Muscle of leg (tissue), 11 donors: Measurements from ENCODE around the gene VEGFA. TPM values are rescaled to one million over a fixed set of nuclear protein-coding genes. Genes with fewer than 3 reads are reported as not detected.
A peak's percentile ranks its signal among the peaks of the same experiment; 100 is the strongest.

Source experiments
- DNase-seq: peaks from one replicate; pipeline ENCODE4 v3.0.0; 2013
- H3K27ac ChIP-seq: one replicate; pipeline ENCODE4 v1.5.1; 2013; ENCODE audit warnings: mild to moderate bottlenecking, low read length, control low read depth
- H3K27me3 ChIP-seq: one replicate; pipeline ENCODE4 v1.6.1; 2013; ENCODE audit warnings: low read length; ENCODE audit not compliant: control insufficient read depth, insufficient read depth
- H3K36me3 ChIP-seq: one replicate; pipeline ENCODE4 v1.6.1; 2013; ENCODE audit warnings: low read length; ENCODE audit not compliant: control insufficient read depth, insufficient read depth
- H3K4me1 ChIP-seq: one replicate; pipeline ENCODE4 v1.6.1; 2013; ENCODE audit warnings: low read length; ENCODE audit not compliant: control insufficient read depth, insufficient read depth
- H3K4me3 ChIP-seq: one replicate; pipeline ENCODE4 v1.5.1; 2013; ENCODE audit warnings: low read length, control low read depth
- H3K9me3 ChIP-seq: replicated peaks from 2 replicates; pipeline ENCODE4 v1.6.1; 2013; ENCODE audit warnings: low read depth, low read length; ENCODE audit not compliant: control insufficient read depth
- WGBS: methylation state at CpG from one replicate; pipeline ENCODE4 v1.1.5; 2013; ENCODE audit warnings: missing lambda C conversion rate; ENCODE audit not compliant: insufficient coverage; 5-methylcytosine and 5-hydroxymethylcytosine counted together
- polyA plus RNA-seq, 8 donors: library from polyadenylated mRNA; unstranded; fragments of 120-200 nt; gene quantifications; one replicate each; pipeline versions ENCODE4 v1.2.1 to v1.2.3, GENCODE V29; 2013; ENCODE audit warnings: inconsistent platforms in 1 of 8, low replicate concordance in 1 of 8; ENCODE audit not compliant: insufficient read length in 8 of 8, insufficient read depth in 1 of 8
- total RNA-seq: library from RNA; stranded (reverse); fragments of 120-200 nt; gene quantifications from one replicate; pipeline ENCODE4 v1.2.4, GENCODE V29; 2013

The VEGFA gene
- total and polyA plus RNA-seq, 9 donors, result 59.4 to 89.9 (median 70.1) TPM

DNA sequence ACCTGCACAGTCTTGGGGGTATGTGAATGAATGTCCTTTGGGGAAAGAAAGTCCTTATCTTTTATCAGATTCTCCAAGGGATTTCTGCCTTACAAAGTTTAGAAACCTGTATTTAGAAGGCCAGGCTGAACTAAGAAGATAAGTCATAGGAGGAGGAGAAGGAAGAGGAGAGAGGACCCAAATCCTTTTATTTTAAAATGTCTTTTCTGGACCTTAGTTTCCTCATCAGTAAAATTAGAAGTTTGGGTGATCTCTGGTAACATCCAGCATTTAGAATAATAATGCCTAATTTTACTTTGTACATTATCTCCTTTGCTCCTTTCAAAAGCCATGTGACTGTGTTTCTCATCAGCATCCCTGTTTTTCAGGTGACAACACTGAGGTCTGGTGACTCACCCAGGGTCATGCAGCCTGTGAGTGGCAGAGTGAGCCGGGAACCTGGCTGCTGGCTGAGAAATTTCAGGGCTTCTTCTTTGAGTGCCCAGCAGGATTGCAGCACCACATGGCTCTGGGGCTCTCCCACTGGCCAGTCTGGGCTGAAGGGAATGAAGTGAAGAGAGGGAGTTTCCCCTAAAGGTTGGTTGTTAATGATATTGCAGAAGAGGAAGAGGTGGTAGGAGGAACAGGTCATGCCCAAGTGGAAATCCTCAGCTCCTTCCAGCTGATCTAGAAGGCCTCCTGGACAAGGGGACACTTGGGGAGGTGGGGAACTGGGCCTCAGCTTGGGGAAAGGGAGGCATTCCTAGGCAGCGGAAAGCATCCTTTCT is 34.0 kb downstream of the VEGFA start:
- no peak for DNase-seq
- Histone ChIP-seq H3K4me1 (peaks cover 15% of the 10 kb centered on the region), H3K27me3 (no peaks in the 10 kb centered on the region), H3K9me3 (no peaks in the 10 kb centered on the region), H3K36me3 (no peaks in the 10 kb centered on the region), H3K27ac (no peak overlapping the region), H3K4me3 (no peak overlapping the region)
- 43% methylated on average over 1 of the region's 2 CpGs for WGBS

DNA sequence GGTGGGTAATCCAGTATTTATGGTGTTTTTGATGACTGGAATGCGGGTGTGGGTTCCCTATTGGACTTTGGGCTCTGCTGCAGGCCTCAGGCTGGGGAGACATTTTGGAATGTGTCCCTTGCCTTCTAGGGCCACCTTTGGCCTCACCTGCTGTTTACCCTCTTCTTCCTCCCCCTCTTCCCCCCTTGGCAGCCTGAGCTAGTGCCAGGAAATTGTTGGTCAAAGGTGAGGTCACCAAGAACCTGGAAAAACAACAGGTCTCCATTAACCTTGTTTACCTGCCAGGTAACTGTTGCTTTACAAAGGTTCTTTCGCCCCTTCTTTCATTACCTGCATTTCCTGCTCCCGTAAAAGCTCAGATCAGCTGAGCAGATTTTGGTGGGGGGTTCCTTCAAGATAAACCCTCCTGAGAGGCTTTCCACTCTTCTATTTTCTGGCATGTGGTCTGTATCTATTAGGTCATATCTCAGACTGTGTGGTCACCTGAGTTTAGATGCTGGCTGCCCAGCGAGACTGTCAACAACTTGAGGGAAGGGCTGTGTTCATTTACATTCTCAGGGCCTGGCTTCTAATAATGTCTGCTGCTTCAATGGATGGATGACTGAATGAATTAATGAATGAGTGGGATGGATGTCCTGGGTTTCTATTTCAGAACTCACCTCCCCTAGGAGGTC is 34.7 kb downstream of the VEGFA start:
- WGBS, result no CpG with 5 or more reads among the region's 4 CpGs
- H3K4me3 ChIP-seq, result no peak overlapping the region
- no peak for DNase-seq
- H3K27ac ChIP-seq, result no peak overlapping the region
- peaks cover 15% of the 10 kb centered on the region for H3K4me1 ChIP-seq
- no peaks in the 10 kb centered on the region for H3K9me3 ChIP-seq
- H3K36me3 ChIP-seq, result no peaks in the 10 kb centered on the region
- no peaks in the 10 kb centered on the region for H3K27me3 ChIP-seq

DNA sequence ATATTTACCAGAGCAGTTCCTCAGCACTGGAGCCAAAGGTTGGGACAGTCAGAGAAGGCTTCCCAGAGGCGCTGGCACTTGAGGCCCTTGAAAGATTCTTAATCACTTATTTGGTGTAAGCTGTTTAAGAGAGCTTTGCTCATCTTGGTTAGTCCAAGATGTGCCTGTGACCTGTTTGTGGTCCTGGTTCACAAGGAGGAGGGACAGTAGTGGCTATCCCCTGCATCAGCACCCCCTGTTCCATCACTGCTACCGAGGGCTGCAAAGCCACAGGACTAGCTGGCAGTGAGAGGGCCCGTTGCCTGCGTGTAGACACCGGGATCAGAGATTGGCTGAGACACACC is 35.7 kb downstream of the VEGFA start:
- H3K9me3 ChIP-seq, result no peaks in the 10 kb centered on the region
- H3K36me3 ChIP-seq, result no peaks in the 10 kb centered on the region
- no peak for DNase-seq
- H3K4me3 ChIP-seq, result no peak overlapping the region
- WGBS, result 77% methylated on average over 4 of the region's 5 CpGs
- peaks cover 15% of the 10 kb centered on the region for H3K4me1 ChIP-seq
- no peaks in the 10 kb centered on the region for H3K27me3 ChIP-seq
- H3K27ac ChIP-seq, result no peak overlapping the region

- Histone ChIP-seq H3K4me3 (no peak overlapping the region), H3K27me3 (no peaks in the 10 kb centered on the region), H3K27ac (no peak overlapping the region), H3K9me3 (no peaks in the 10 kb centered on the region), H3K4me1 (peaks cover 15% of the 10 kb centered on the region), H3K36me3 (no peaks in the 10 kb centered on the region)
- WGBS, result 68% methylated on average over 4 of the region's 9 CpGs
- no peak for DNase-seq
Measured at GRCh38 chr6:43806043-43806757, 36.2 kb downstream of the VEGFA start.

- Histone ChIP-seq H3K9me3 (no peaks in the 10 kb centered on the region), H3K4me3 (no peak overlapping the region), H3K36me3 (no peaks in the 10 kb centered on the region), H3K4me1 (peaks cover 15% of the 10 kb centered on the region), H3K27me3 (no peaks in the 10 kb centered on the region), H3K27ac (no peak overlapping the region)
- WGBS, result no CpG with 5 or more reads among the region's 5 CpGs
- DNase-seq, result no peak
Measured at GRCh38 chr6:43806758-43807227, 36.8 kb downstream of the VEGFA start.

GRCh38 chr6:43807228-43808061 is 37.4 kb downstream of the VEGFA start:
- Histone ChIP-seq H3K27me3 (no peaks in the 10 kb centered on the region), H3K36me3 (no peaks in the 10 kb centered on the region), H3K4me3 (no peak overlapping the region), H3K4me1 (peaks cover 15% of the 10 kb centered on the region), H3K9me3 (no peaks in the 10 kb centered on the region), H3K27ac (peak overlapping the region; percentile 35)
- DNase-seq, result peak; percentile 33
- WGBS, result 46% methylated on average over 10 of the region's 11 CpGs

GRCh38 chr6:43808412-43808811 is 38.4 kb downstream of the VEGFA start:
- no peaks in the 10 kb centered on the region for H3K36me3 ChIP-seq
- WGBS, result 100% methylated on average over 1 of the region's 7 CpGs
- peaks cover 18% of the 10 kb centered on the region for H3K4me1 ChIP-seq
- H3K27me3 ChIP-seq, result no peaks in the 10 kb centered on the region
- DNase-seq, result no peak
- no peak overlapping the region for H3K4me3 ChIP-seq
- no peaks in the 10 kb centered on the region for H3K9me3 ChIP-seq
- H3K27ac ChIP-seq, result no peak overlapping the region

DNA sequence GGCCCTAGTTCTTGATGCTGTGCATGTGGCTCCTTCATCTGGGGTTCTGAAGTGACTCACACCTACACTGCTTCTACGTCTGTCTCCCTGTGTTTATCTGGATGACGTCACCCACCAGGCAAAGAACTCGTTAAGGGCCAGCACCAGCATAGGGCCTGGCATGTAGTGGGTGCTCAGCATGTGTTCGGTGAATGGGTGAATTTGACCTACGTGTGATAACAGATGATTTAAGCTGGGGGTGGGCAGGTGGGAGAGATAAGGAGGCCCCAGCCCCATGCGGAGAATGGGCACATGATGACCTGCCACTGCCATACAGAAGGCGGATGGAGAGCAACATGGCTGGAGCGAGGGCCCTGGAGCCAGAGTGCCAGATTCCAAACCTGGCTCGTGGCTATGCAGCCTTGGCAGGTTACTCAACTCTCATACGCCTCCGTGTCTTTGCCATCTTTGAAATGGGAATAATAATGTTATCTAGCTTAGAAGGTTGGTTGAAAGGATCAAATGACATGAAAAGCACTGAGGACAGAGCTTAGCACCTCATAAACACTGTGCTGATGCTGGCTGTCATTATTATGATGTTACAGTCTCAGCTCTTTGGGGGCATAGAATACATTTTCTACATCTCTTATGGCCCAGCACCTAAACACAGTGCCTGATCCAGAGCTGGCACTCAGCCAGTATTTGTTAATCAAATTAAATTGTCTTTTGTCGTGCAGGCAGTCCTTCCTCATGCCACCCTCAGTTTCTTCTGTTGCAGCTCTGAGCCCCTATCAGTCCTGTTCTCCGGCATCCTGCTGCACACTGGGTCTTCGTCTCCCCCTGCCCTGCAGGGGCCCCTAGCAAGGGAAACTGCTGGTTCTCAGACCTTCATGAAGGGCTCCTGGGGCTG is 39.6 kb downstream of the VEGFA start:
- Histone ChIP-seq H3K4me3 (no peak overlapping the region), H3K4me1 (peaks cover 18% of the 10 kb centered on the region), H3K27me3 (no peaks in the 10 kb centered on the region), H3K36me3 (no peaks in the 10 kb centered on the region), H3K9me3 (no peaks in the 10 kb centered on the region), H3K27ac (no peak overlapping the region)
- no peak for DNase-seq
- 69% methylated on average over 12 of the region's 14 CpGs for WGBS
